ENCODE results near the gene ARHGAP10. TPM values are rescaled to one million over a fixed set of nuclear protein-coding genes. Genes with fewer than 3 reads are reported as not detected.

ARHGAP10 gene
- total and polyA plus RNA-seq, 2 donors from 2014 or later: 13.4 to 20.3 TPM

GRCh38 chr4:147971116-147971515 lies 239.2 kb downstream of the ARHGAP10 start:
- Histone ChIP-seq H3K36me3 (ENCODE audit: control insufficient read depth in 2 of 3, insufficient read depth in 3 of 3, low read length in 3 of 3) (peaks cover 0 to 5% (median 0%) of the 10 kb centered on the region in 3 donors), H3K4me1 (ENCODE audit: control insufficient read depth in 2 of 3, insufficient read depth in 2 of 3, low read depth in 1 of 3, low read length in 3 of 3) (peaks cover 3 to 9% (median 5%) of the 10 kb centered on the region in 3 donors), H3K27ac (ENCODE audit: low read depth in 2 of 2, low read length in 2 of 2) (no peak overlapping the region), H3K27me3 (ENCODE audit: control insufficient read depth, insufficient read depth, low read length) (no peaks in the 10 kb centered on the region), H3K4me3 (ENCODE audit: low read length in 3 of 3) (no peak overlapping the region), H3K9me3 (ENCODE audit: control insufficient read depth in 2 of 3, insufficient read depth in 1 of 3, low read length in 3 of 3) (no peaks in the 10 kb centered on the region), H3K9ac (ENCODE audit: low read length in 3 of 3) (no peak overlapping the region)
- FAIRE-seq (no peak), DNase-seq (no peak)
- TF ChIP-seq, protein P1, sequence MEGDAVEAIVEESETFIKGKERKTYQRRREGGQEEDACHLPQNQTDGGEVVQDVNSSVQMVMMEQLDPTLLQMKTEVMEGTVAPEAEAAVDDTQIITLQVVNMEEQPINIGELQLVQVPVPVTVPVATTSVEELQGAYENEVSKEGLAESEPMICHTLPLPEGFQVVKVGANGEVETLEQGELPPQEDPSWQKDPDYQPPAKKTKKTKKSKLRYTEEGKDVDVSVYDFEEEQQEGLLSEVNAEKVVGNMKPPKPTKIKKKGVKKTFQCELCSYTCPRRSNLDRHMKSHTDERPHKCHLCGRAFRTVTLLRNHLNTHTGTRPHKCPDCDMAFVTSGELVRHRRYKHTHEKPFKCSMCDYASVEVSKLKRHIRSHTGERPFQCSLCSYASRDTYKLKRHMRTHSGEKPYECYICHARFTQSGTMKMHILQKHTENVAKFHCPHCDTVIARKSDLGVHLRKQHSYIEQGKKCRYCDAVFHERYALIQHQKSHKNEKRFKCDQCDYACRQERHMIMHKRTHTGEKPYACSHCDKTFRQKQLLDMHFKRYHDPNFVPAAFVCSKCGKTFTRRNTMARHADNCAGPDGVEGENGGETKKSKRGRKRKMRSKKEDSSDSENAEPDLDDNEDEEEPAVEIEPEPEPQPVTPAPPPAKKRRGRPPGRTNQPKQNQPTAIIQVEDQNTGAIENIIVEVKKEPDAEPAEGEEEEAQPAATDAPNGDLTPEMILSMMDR (IDR thresholded peaks at IDR 0.05; ENCODE audit: borderline replicate concordance, extremely low read depth, insufficient read depth): no peak
- intact Hi-C loops (cut with DNase I): no loop called here

DNA sequence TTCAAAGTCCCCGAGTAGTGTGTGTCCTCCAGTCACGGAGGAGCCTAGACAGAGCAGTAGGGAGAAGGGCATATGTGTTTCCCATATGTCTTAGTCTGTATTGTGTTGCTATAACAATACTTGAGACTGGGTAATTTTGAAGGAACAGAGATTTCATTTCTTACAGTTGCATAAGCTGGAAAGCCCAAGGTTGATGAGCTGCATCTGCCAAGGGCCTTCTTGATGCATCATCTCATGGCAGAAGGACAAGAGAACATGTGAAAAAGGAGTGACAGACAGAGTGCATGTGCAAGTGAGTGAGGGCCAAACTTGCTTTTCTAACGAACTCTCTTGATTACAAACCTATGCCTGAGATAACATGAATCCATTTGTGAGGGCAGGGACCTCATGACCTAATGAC lies 243.4 kb downstream of the ARHGAP10 start:
- Histone ChIP-seq H3K4me1 (ENCODE audit: control insufficient read depth in 2 of 3, insufficient read depth in 2 of 3, low read depth in 1 of 3, low read length in 3 of 3) (no peaks in the 10 kb centered on the region), H3K27ac (ENCODE audit: low read depth in 2 of 2, low read length in 2 of 2) (no peak overlapping the region), H3K4me3 (ENCODE audit: low read length in 3 of 3) (no peak overlapping the region), H3K27me3 (ENCODE audit: control insufficient read depth, insufficient read depth, low read length) (no peaks in the 10 kb centered on the region), H3K36me3 (ENCODE audit: control insufficient read depth in 2 of 3, insufficient read depth in 3 of 3, low read length in 3 of 3) (no peaks in the 10 kb centered on the region), H3K9ac (ENCODE audit: low read length in 3 of 3) (no peak overlapping the region), H3K9me3 (ENCODE audit: control insufficient read depth in 2 of 3, insufficient read depth in 1 of 3, low read length in 3 of 3) (no peaks in the 10 kb centered on the region)
- FAIRE-seq (no peak), DNase-seq (no peak)
- TF ChIP-seq, protein P1 (IDR thresholded peaks at IDR 0.05; ENCODE audit: borderline replicate concordance, extremely low read depth, insufficient read depth): no peak
- intact Hi-C loops (cut with DNase I): no loop called here

DNA sequence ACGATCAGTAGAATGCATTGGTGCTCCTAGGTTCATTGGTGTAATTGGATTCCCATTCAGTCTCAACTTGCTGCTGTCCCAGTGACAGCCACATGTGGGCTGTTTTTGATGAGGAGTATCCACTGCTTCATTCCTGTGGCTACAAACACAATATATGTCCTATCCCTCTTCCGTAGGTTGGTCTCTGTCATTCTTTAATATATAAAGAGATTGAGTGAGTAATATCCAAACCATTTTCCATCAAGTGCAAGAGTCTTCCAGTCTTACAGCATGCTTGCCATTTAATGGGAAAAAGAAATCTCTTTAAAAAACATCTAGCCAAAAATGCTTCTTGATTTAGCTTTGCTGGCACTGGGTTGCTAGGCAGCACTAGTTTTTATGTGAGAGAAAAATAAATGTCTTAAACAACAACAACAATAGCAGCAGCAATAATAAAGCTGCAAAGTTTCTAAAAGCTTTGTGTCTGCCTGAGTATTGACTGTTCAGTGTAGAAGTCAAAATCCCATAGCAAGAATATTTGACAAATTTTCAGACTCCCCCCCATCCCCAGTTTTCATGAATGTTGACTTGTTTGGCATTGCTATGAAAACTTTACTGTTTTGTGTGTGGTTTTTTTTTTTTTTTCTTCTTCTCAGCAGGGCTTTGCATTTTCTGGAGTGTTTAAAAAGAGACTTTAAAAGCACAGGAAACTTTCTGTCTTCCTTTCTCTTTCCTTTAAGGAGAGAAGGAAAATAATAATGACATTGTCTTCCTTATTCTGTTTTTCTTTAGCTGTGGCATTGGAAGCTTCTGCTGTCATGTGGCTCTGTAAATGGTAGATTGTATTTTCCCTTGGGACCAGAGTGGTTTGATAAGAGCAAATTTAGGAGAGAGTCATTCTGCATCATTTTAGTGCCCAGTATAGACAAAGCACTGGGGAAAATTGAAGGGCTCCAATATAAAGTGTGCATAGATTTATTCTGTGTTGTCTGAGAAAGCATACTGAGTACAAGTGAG lies 244.3 kb downstream of the ARHGAP10 start:
- H3K9ac ChIP-seq (ENCODE audit: low read length in 3 of 3): no peak overlapping the region
- no peaks in the 10 kb centered on the region for H3K36me3 ChIP-seq (ENCODE audit: control insufficient read depth in 2 of 3, insufficient read depth in 3 of 3, low read length in 3 of 3)
- no peaks in the 10 kb centered on the region for H3K27me3 ChIP-seq (ENCODE audit: control insufficient read depth, insufficient read depth, low read length)
- H3K27ac ChIP-seq (ENCODE audit: low read depth in 2 of 2, low read length in 2 of 2): no peak overlapping the region
- intact Hi-C loops (cut with DNase I): no loop called here
- TF ChIP-seq, protein P1 (IDR thresholded peaks at IDR 0.05; ENCODE audit: borderline replicate concordance, extremely low read depth, insufficient read depth): no peak
- no peak overlapping the region for H3K4me3 ChIP-seq (ENCODE audit: low read length in 3 of 3)
- no peaks in the 10 kb centered on the region for H3K4me1 ChIP-seq (ENCODE audit: control insufficient read depth in 2 of 3, insufficient read depth in 2 of 3, low read depth in 1 of 3, low read length in 3 of 3)
- no peaks in the 10 kb centered on the region for H3K9me3 ChIP-seq (ENCODE audit: control insufficient read depth in 2 of 3, insufficient read depth in 1 of 3, low read length in 3 of 3)
- DNase-seq (peak in 1 of 5 donors; percentile 55), FAIRE-seq (no peak)

All from kidney (tissue), 14 donors.